Mammary epithelial cell (primary cell): Measurements from ENCODE around the gene KIF1C.

Experiments used
- CTCF ChIP-seq, 2 donors: IDR thresholded peaks in 1 of 2; conservative IDR thresholded peaks in 1 of 2; 2 replicates each; pipeline ENCODE4 v1.5.1; 2011 to 2012; ENCODE audit warnings: inconsistent platforms in 2 of 2, low read length in 2 of 2, mild to moderate bottlenecking in 2 of 2, control low read depth in 1 of 2, low read depth in 1 of 2; ENCODE audit not compliant: insufficient read depth in 1 of 2; ENCODE audit errors: extremely low read depth in 1 of 2
- EZH2 ChIP-seq: IDR thresholded peaks from 2 replicates; pipeline ENCODE4 v1.6.1; 2012; ENCODE audit warnings: low read length, inconsistent platforms, borderline replicate concordance

GRCh38 chr17:5003214-5003867, 5.6 kb downstream of the KIF1C start:
- no peak for TF ChIP-seq CTCF (conservative IDR thresholded peaks at IDR 0.05 in 1 of 2, IDR thresholded peaks at IDR 0.05 in 1 of 2; ENCODE audit: extremely low read depth in 1 of 2, insufficient read depth in 1 of 2, low read depth in 1 of 2, low read length in 2 of 2)
- TF ChIP-seq EZH2, result no peak
